ENCODE results near the gene ZNF177.

Gene ZNF177

DNA sequence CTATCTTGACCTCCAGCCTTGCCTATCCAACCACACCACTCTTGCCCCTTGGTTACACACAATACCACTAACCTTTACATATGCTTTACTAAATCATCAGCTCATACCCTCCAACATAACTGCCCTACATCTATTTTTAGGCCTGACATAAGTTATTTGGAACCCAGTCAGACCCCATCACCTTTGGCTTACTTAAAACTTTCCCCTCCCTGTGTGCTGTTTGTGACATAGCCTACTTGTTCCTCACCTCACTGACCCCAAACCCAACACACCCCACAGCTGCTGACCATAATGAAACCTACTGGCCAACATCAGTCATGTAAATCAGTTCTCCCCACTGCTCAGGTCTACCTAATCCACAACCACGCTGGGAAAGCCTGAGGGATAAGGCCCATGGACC lies 67.6 kb downstream of the ZNF177 start:
- DNase-seq (ENCODE audit: low read depth in 2 of 2): no peak

GRCh38 chr19:9431475-9431874 lies 68.7 kb downstream of the ZNF177 start:
- no peak for DNase-seq (ENCODE audit: low read depth in 2 of 2)

Measured in fibroblast of skin of left biceps (primary cell).